Mammary epithelial cell (primary cell): Measurements from ENCODE around the gene SMARCA1.

ENCODE experiments used
- EZH2 ChIP-seq: IDR thresholded peaks from 2 replicates; pipeline ENCODE4 v1.6.1; 2012; ENCODE audit warnings: low read length, inconsistent platforms, borderline replicate concordance
- TF ChIP-seq, protein P1 (sequence below), 2 donors: IDR thresholded peaks in 1 of 2; conservative IDR thresholded peaks in 1 of 2; 2 replicates each; pipeline ENCODE4 v1.5.1; 2011 to 2012; ENCODE audit warnings: inconsistent platforms in 2 of 2, low read length in 2 of 2, mild to moderate bottlenecking in 2 of 2, control low read depth in 1 of 2, low read depth in 1 of 2; ENCODE audit not compliant: insufficient read depth in 1 of 2; ENCODE audit errors: extremely low read depth in 1 of 2

DNA sequence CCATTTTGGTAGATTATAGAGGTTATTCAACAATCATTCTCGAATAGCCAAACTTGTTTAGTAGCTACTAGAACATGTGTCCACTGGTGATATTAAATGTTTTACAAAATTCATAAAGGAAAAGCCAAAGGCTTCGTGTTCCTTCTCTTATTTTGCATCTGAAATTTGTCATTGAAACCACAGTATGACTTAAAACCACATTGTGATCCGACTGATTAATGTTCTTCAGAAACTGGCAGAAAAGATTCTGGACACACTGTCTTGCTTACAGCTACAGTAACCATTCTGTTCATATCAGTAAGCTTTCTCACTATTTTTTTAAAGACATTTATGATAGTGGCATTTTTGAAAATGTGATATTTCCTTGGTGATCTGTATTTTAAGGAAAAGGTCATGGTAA, 2.6 kb upstream of the SMARCA1 start:
- TF ChIP-seq, protein P1, sequence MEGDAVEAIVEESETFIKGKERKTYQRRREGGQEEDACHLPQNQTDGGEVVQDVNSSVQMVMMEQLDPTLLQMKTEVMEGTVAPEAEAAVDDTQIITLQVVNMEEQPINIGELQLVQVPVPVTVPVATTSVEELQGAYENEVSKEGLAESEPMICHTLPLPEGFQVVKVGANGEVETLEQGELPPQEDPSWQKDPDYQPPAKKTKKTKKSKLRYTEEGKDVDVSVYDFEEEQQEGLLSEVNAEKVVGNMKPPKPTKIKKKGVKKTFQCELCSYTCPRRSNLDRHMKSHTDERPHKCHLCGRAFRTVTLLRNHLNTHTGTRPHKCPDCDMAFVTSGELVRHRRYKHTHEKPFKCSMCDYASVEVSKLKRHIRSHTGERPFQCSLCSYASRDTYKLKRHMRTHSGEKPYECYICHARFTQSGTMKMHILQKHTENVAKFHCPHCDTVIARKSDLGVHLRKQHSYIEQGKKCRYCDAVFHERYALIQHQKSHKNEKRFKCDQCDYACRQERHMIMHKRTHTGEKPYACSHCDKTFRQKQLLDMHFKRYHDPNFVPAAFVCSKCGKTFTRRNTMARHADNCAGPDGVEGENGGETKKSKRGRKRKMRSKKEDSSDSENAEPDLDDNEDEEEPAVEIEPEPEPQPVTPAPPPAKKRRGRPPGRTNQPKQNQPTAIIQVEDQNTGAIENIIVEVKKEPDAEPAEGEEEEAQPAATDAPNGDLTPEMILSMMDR (conservative IDR thresholded peaks at IDR 0.05 in 1 of 2, IDR thresholded peaks at IDR 0.05 in 1 of 2; ENCODE audit: extremely low read depth in 1 of 2, insufficient read depth in 1 of 2, low read depth in 1 of 2, low read length in 2 of 2) = no peak
- no peak for TF ChIP-seq EZH2
